ENCODE measurements around the gene LRRC46.

LRRC46 gene

DNA sequence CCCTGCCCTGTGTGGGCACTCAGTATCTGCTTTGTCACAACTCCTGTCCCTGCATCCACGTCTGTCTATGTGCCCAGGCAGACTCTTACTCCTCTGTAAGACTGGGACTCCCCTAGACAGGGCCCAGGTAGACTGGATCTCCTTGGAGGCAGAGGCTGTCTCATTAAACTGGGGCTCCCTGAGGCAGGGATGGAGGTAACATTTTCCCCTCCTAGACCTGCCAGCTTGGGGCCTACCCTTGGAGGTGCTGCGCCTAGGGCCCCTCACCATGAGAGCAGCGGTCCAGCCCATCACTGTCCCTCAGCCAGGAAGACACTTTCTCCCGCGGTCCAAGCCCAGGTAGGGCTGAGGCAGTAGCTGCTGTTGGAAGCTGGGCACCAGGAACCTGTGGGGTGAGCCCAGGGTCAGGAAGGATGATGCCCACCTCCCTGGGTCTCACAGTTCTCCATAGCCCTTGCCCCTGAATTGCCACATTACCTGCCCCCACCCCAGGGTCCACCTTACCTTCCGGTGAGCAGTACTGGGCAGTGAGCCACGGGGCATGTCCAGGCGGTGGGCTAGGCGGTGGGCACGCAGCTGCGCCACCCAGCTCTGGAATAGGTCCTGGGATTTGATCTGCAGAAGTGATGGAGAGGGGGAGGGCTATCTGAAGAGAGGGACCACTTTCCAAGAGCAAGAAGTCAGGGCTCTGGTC is 13.3 kb upstream of the LRRC46 start:
- TF ChIP-seq, protein P1, sequence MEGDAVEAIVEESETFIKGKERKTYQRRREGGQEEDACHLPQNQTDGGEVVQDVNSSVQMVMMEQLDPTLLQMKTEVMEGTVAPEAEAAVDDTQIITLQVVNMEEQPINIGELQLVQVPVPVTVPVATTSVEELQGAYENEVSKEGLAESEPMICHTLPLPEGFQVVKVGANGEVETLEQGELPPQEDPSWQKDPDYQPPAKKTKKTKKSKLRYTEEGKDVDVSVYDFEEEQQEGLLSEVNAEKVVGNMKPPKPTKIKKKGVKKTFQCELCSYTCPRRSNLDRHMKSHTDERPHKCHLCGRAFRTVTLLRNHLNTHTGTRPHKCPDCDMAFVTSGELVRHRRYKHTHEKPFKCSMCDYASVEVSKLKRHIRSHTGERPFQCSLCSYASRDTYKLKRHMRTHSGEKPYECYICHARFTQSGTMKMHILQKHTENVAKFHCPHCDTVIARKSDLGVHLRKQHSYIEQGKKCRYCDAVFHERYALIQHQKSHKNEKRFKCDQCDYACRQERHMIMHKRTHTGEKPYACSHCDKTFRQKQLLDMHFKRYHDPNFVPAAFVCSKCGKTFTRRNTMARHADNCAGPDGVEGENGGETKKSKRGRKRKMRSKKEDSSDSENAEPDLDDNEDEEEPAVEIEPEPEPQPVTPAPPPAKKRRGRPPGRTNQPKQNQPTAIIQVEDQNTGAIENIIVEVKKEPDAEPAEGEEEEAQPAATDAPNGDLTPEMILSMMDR (conservative IDR thresholded peaks at IDR 0.05; ENCODE audit: low read depth): no peak
- DNase-seq (ENCODE audit: low spot score): no peak
- ChIA-PET POLR2A (ENCODE audit: low non-redundant PET) (no interaction called here), CTCF (no interaction called here)
- peak overlapping the region; percentile 78 for H3K27ac ChIP-seq

DNA sequence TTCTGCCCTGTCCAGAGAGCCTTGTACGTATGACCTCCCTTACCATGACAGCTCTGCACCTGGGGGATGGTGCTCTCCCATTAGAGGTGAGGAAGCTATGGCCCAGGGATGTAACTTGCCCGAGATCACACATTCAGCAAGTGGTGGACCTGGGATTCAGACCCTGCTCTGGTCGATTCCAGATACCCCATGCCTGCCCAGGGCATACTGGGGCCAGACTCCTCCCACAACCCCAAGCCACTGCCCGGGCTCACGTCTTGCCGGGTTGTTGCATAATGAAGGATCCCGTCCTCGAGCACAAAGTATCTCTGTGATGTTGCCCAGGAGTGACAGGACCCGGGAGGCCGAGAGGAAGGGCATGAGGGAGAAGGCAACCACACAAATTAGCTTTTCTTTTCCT is 12.0 kb upstream of the LRRC46 start:
- no peak for DNase-seq (ENCODE audit: low spot score)
- H3K27ac ChIP-seq: peak overlapping the region; percentile 78
- POLR2A ChIA-PET (ENCODE audit: low non-redundant PET): no interaction called here
- TF ChIP-seq, protein P1 (conservative IDR thresholded peaks at IDR 0.05; ENCODE audit: low read depth): no peak
- CTCF ChIA-PET: no interaction called here

DNA sequence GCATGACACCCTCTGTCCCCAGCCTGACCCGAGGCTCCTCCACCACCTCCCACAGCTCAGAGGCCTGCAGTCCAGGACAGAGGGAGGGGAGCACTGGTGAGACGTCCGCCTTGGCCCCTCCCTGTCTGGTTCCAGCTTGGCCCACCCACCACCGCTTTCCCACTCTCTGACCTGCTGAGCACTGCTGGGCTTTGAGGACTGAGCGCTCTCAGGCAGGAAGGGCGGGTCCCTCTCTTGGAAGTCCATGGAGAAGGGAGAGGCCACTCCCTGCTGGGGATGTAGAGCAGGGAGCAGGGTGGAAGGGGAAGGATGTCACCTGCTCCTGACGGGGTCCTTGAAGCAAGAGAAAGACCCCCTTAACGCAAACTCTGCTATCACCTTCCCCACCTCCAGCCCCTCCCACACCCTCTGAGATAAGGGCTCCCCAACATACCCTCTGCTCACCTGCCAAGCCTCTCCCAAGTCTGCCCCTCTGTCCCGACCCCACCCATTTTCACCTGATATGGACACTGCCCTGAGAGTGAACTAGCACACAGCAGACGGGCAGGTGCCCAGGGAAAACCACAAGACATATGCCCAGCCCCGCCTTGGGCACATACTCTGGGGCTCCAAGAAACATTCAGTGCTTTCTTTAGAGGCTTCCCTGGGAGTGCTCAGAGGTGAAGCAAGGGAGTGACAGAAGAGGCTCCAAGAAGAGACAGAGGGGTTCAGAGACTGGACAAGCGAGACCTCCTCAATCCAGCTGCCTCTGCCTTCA is 11.3 kb upstream of the LRRC46 start:
- no peak for DNase-seq (ENCODE audit: low spot score)
- TF ChIP-seq, protein P1 (conservative IDR thresholded peaks at IDR 0.05; ENCODE audit: low read depth): no peak
- H3K27ac ChIP-seq: peak overlapping the region; percentile 78
- CTCF ChIA-PET: no interaction called here
- POLR2A ChIA-PET (ENCODE audit: low non-redundant PET): no interaction called here

DNA sequence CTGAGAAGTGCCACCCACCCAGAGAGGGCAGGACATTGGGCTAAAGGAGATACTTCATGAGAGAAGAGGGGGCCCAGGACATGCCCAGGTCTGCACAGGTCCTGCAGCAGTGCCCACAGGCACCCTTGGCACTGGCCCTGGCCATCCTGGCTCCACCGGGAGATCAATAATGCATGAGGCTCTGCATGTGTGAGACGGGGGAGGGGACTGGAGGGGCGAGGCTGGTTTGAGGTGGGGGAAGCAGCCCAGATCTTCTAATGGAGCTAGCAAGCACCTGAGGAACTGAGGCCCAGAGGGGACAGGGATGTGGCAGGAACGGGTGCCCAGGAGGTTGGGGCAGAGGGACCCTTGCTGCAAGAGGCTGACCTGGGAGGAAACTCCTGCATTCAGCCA is 10.4 kb upstream of the LRRC46 start:
- peak overlapping the region; percentile 78 for H3K27ac ChIP-seq
- DNase-seq (ENCODE audit: low spot score): no peak
- ChIA-PET POLR2A (ENCODE audit: low non-redundant PET) (no interaction called here), CTCF (interaction anchor here (0.5 to 1.3 kb wide), 2 partner anchors 20 to 151 kb away, joined by 4 read pairs; partner anchors contain the start of gene SCRN2)
- TF ChIP-seq, protein P1 (conservative IDR thresholded peaks at IDR 0.05; ENCODE audit: low read depth): no peak

DNA sequence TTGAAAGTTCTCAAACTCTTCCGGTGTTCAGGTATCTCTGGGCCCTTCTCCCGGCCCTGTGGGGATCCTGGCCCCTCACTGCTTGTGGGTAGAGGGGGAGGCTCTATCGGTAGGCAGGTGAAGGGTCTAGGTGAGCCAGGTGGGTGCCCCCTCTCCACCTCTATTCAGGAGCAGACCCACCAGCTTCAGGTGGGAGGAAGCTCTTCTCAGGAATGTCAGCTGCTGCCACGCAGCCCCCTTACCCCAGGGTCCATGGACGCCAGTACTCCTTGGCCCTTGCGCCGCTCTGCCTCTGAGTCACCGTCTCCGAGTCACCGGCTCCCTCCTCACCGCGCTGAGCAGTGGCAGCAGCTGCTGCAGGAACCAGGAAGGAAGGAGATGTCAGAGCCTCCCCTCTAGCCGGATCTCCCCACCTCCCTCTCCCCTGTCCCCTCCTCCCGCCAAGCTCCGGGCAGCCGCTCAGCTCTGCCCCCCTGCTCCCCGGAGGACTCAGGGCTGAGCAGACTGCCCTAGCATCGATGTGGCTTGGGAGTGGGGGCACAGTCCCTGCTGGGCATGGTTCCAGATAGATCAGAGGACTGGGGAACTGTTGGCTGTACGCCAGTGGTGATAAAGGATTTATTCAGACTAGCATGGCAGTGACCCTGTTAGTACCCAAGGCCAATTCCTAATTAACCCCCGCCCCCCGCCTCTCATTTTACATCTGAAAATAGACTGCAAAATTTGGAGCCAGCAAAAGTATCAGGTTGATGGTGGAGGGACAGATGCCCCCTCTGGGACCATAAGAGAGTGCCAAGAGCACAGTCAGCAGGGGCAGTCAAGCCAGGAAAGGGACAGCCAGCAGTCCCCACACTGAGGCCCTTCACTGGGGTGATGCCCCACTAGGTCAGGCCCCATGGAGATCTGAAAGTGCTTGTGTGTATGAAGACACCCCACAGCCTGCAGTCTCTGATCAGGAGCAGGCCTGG is 9.8 kb upstream of the LRRC46 start, which contains the start of gene OSBPL7:
TSS of gene OSBPL7 (minus strand) at position 371 of the 968 bp plus-strand sequence. CDS start 1,516 bp downstream, outside the sequence.
- peak; percentile 74 for DNase-seq (ENCODE audit: low spot score)
- TF ChIP-seq, protein P1 (conservative IDR thresholded peaks at IDR 0.05; ENCODE audit: low read depth): peak; percentile 76
- H3K27ac ChIP-seq: peak within 1 kb of the TSS; percentile 78
- POLR2A ChIA-PET (ENCODE audit: low non-redundant PET): no interaction called here
- CTCF ChIA-PET: interaction anchor here (0.8 to 1.3 kb wide), 2 partner anchors 9 to 19 kb away, joined by 4 to 5 read pairs; partner anchors contain the start of gene SCRN2

DNA sequence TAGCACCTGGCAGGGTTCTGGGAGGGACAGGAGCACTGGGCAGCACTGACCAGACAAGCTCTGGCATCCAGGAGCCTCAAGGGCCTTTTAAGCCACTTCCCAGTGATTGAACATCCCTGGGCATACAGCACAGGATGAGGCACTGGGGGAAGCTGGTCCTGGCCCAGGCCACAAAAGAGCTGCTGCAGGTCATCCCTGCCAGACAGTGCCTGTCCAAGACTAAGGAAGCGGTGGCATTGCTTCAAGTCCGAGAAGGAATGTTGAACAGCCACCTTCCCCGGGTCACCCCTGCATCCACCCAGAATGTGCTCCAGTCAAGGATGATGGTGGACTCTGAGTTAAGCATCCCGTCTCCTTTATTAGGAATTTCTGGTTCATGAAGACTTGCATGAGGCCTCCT is 8.7 kb upstream of the LRRC46 start:
- TF ChIP-seq, protein P1 (conservative IDR thresholded peaks at IDR 0.05; ENCODE audit: low read depth): no peak
- ChIA-PET POLR2A (ENCODE audit: low non-redundant PET) (no interaction called here), CTCF (interaction anchor here (0.6 to 0.9 kb wide), 3 partner anchors 8 to 21 kb away, joined by 3 to 6 read pairs (median 5); partner anchors contain the start of genes LRRC46 and MRPL10)
- DNase-seq (ENCODE audit: low spot score): no peak
- H3K27ac ChIP-seq: peak overlapping the region; percentile 78
